GM18519 (cell line): ENCODE measurements around the gene CCNE1.

Experiments
- ATAC-seq: cut with Tn5 transposase; IDR thresholded peaks from one replicate; pipeline ENCODE4 v1.9.1; 2021; ENCODE audit warnings: mild to moderate bottlenecking, moderate library complexity; ENCODE audit not compliant: unreplicated experiment, low FRiP score

CCNE1 gene

GRCh38 chr19:29811125-29812079, at the start of gene CCNE1:
TSS of gene CCNE1 (plus strand) at chr19:29811991. CDS start at chr19:29812556, 565 bp downstream.
- ATAC-seq = peak; percentile 70

GRCh38 chr19:29763196-29763595, 48.6 kb upstream of the CCNE1 start:
- no peak for ATAC-seq

DNA sequence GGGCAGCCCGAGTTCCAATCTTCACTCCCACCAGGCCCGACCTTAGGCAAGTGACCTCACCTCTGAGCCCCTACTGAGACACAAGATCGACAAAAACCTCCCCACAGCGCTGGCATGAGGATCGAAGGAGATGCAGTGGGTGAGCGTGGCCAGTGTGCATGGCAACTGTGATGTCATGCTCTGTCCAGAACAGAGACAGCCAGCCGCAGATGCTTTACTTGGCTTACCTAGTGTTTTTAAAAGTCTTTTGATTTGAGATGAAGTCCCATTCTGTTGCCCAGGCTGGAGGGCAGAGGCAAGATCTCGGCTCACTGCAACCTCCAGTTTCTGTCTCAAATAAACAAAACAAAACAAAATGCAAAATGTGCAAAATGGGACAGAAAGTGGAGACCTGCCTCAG, 47.4 kb upstream of the CCNE1 start:
- ATAC-seq = no peak

DNA sequence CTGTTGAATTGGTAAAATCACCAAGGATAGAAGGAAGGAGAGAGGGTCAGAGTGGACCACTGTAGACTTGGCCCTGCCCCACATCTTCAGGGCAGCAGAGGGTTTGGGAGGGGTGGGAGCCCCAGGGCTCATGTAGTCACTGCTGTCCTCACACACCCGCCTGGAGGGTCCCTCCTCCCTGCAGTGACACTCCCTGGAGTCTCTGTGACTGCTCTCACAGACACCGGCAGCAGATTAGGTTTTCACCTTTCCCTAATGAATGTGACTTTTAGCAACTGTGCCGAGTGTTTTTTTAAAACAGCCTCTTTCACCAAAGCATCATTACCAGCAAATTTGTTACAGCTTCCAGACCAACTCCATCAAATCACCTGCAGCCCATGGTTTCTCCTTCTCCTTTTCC, 45.7 kb upstream of the CCNE1 start:
- no peak for ATAC-seq

GRCh38 chr19:29767039-29767735, 44.6 kb upstream of the CCNE1 start:
- ATAC-seq = no peak

DNA sequence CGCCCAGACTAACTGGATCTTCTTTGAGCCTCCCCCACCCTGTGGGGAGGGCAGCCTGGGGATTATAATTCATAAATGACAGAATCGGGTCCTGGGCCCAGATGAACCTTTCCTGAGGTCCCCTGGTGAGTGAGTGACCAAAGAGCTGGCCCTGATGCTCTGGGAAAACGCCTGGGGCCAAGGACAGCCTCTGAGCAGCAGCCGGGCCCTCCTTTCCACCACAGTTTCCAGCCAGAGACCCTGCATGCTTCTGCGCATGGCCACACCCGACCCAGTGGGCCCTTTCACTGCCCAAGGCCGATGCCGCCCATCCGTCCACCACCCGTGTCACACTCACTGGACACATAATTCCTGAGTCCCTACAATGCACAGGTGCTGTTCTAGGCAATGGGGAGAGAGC, 43.6 kb upstream of the CCNE1 start:
- no peak for ATAC-seq

DNA sequence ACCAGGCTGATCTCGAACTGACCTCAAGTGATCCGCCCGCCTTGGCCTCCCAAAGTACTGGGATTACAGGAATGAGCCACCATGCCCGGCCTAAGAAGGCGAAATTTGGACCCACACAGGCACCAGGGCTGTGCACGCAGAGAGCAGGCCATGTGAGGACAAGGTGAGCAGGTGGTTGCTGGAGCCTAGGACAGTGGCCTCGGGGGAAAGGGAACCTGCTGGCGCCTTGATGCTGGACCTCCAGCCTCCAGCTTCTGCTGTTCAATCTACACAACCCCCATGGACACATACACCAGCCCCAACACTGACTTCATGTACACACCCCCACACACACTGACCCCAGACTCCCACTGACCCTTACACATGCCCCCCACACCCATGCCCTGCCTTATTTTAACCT, 41.8 kb upstream of the CCNE1 start:
- no peak for ATAC-seq

GRCh38 chr19:29770648-29771047, 41.1 kb upstream of the CCNE1 start:
- ATAC-seq = no peak

DNA sequence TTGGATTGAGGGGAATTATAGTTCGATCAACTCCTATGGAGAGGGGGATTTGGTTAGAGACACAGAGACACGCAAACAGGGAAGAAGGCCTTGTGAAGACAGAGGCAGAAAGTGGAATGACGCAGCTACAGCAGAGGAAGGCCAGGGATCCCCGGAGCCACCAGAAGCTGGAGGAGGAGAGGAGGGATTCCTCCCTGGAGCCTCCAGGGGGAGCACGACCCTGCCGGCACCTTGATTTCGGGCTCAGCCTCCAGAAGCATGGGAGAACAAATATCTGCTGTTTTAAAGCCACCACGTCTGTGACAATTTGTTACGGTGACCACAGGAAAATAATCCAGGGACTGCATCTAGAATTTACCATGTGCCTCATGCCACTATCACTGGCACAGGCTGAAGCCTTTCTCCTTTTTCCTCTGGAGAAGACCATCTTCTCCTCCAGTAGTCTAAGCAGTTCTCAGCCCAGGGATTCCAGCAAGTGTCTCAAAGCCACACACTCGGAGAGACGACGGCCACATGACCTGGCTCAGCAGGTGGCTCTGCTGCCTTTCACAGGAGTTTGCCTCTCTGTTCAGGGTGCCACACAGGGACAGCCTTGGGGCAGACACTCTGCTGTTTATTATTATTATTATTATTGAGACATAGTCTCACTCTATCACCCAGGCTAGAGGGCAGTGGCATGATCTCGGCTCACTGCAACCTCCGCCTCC, 39.9 kb upstream of the CCNE1 start:
- ATAC-seq = no peak

- ATAC-seq = no peak
Observed at GRCh38 chr19:29772696-29773095, 39.1 kb upstream of the CCNE1 start.

GRCh38 chr19:29773141-29773540, 38.6 kb upstream of the CCNE1 start:
- no peak for ATAC-seq

DNA sequence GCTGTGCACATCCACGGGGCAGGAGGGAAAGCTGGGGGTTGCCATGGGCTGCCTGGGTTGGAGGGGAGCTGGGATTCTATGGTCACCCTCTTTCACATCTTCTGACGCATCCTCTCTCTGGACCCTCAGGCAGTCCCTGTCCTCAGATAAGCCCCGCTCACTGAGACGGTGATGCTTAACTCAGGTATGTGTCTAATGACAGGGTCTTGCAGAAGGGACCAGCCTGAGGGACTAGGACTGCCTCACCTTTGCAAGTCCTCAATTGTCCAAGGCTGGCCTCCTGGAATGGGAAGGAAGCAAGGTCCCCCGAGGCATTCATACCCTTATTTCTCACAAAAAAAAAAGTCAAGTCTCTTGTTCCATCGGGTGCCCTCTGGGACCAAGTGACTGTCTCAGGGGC, 37.7 kb upstream of the CCNE1 start:
- ATAC-seq = no peak

GRCh38 chr19:29777781-29778309, 33.9 kb upstream of the CCNE1 start:
- ATAC-seq = no peak

GRCh38 chr19:29779921-29780320, 31.9 kb upstream of the CCNE1 start:
- no peak for ATAC-seq

- ATAC-seq = no peak
Observed at GRCh38 chr19:29781386-29782259, 30.2 kb upstream of the CCNE1 start.

DNA sequence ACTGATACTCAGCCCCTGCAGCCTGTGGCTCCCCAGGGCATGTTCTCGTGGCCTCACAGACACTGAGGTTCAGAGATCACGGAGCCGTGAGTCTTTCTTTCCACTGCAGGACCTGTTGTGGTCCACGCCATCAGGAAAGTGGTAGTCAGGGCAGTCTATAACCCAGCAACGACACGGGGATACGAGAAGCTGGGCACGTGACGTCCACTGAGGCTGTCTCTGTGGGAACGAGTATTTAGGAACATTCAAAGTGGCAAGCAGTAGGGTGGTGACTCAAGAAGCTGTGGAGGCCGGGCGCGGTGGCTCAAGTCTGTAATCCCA, 29.6 kb upstream of the CCNE1 start:
- no peak for ATAC-seq

GRCh38 chr19:29783627-29784190, 28.1 kb upstream of the CCNE1 start:
- no peak for ATAC-seq

DNA sequence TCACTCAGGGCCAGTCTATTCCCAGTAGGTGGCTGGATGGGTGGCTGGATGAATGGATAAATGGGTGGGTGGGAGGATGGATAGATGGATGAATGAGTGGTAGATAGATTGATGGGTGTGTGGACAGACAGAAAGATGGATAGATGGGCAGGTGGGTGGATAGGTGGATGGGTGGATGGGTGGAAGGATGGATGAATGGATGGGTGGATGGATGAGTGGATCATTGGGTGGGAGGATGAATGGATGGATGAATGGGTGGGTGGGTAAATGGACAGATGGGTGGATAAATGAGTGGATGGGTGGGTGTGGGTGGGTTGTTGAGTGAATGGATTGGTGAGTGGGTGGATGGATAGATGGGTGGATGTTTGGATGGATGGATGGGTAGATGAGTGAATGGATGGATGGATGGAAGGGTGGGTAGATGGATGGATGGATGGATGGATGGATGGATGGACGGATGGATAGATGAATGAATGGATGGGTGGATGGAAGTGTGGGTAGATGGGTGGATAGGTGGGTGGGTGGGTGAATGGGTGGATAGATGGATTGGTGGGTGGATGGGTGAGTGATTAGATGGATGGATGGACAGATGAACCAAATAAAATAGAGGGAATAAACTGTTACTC, 27.1 kb upstream of the CCNE1 start:
- ATAC-seq = no peak

DNA sequence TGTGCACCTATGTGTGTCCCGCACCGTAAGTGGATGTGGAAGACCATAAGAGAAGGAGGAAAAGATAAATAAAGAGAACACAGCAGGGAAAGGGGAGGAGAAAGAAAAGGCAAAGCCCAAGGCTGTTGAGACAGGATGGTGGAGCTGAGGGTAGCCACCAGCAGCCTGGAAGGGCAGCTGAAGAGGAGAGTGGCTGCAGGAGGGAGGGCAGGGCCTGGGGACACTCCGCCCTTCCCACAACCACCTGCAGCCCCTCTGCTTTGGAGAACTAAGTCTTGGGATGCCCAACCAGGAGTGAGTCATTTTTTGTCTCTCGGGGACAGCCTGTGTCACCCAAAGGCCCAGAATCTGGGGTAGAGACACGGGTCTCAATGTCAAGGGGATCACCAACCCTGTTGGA, 26.4 kb upstream of the CCNE1 start:
- no peak for ATAC-seq
